GM12873 (cell line): ENCODE data around the gene DNHD1.

ENCODE experiments used
- CTCF ChIP-seq: IDR thresholded peaks from 2 replicates; pipeline ENCODE4 v1.5.1; 2012; ENCODE audit warnings: low read depth, mild to moderate bottlenecking, moderate library complexity, low read length, control low read depth; ENCODE audit not compliant: insufficient read depth; ENCODE audit errors: missing control alignments

Gene DNHD1

GRCh38 chr11:6516865-6517264, 19.8 kb downstream of the DNHD1 start:
- TF ChIP-seq CTCF = no peak

GRCh38 chr11:6520265-6520664, 23.2 kb downstream of the DNHD1 start:
- no peak for TF ChIP-seq CTCF

- no peak for TF ChIP-seq CTCF
Observed at GRCh38 chr11:6523253-6523652, 26.2 kb downstream of the DNHD1 start.

- TF ChIP-seq CTCF = no peak
Observed at GRCh38 chr11:6526411-6527135, 29.5 kb downstream of the DNHD1 start.

- no peak for TF ChIP-seq CTCF
Observed at GRCh38 chr11:6529266-6529665, 32.2 kb downstream of the DNHD1 start.

- no peak for TF ChIP-seq CTCF
Observed at GRCh38 chr11:6530848-6531247, 33.8 kb downstream of the DNHD1 start.

- TF ChIP-seq CTCF = peak; percentile 78
Observed at GRCh38 chr11:6531267-6531752, 34.2 kb downstream of the DNHD1 start.
